GM10847 (cell line): ENCODE measurements around the gene KIF6.

Experiments used
- POLR2A ChIP-seq: IDR thresholded peaks from 2 replicates; pipeline ENCODE4 v1.6.1; 2011; ENCODE audit not compliant: insufficient read length; ENCODE audit errors: extremely low read depth

KIF6 gene

DNA sequence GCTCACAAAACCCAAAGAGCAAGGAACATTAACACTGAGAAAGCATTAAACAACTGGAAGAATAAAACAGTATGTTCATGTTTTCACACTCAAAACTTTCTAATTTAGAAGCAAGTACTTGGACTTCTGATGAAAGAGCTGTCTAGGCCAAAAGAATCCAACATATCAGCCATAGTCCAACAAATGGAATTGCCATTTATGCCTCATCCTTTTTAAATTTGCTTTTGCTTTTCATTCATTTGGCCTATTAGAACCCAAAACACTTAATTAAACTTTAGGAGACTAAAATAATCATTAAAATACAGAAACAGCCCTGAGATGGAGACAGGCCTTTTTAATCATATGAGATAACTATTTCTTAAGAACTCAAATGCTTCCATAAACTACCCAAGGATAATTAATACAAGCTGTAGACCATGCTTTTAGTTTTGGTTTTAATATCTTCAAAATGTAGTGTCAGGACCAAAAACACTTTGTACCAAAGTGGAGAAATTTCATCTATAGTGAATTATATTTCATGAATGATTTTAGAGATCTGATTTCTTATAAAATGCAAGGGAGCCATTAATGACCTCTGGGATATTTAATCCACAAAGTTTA lies 166.5 kb downstream of the KIF6 start:
- no peak for TF ChIP-seq POLR2A

DNA sequence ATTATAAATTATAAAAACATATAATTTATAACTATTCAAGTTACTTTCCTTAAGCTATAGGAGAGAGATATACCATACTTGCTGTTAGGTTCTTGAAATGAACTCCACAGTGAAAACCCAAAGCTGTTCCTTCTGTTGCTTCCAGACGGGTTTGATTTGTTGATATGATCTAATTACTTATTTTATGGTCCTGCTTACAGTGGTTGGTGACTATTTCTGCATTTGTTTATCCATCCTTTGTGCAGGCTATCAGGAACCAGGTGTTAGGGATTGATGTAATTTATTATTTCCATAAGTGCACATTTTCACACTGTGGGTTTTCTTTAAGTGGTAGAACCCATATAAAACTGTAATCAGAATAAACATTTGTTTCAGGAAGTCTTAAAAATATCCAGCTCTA lies 167.1 kb downstream of the KIF6 start:
- TF ChIP-seq POLR2A: no peak

DNA sequence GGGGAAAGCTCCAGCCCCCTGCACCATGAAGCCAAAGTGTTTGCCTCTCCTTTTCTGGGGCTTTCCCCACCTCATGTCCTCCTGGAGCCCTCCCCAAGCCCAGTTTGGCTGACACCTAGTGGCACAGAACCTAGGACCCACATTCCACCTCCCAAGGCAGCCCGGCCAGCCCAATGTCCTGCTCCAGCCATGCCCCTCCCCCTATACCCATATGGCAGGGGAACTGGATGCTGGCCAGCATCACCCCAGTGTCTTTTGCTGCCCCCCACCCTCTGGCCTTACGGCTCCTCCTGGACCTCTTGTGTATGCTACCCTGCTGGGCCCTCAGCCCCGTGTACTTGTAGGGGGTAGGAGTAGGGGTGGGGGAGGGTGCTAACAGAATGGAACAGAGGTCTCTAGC lies 170.1 kb downstream of the KIF6 start:
- no peak for TF ChIP-seq POLR2A

DNA sequence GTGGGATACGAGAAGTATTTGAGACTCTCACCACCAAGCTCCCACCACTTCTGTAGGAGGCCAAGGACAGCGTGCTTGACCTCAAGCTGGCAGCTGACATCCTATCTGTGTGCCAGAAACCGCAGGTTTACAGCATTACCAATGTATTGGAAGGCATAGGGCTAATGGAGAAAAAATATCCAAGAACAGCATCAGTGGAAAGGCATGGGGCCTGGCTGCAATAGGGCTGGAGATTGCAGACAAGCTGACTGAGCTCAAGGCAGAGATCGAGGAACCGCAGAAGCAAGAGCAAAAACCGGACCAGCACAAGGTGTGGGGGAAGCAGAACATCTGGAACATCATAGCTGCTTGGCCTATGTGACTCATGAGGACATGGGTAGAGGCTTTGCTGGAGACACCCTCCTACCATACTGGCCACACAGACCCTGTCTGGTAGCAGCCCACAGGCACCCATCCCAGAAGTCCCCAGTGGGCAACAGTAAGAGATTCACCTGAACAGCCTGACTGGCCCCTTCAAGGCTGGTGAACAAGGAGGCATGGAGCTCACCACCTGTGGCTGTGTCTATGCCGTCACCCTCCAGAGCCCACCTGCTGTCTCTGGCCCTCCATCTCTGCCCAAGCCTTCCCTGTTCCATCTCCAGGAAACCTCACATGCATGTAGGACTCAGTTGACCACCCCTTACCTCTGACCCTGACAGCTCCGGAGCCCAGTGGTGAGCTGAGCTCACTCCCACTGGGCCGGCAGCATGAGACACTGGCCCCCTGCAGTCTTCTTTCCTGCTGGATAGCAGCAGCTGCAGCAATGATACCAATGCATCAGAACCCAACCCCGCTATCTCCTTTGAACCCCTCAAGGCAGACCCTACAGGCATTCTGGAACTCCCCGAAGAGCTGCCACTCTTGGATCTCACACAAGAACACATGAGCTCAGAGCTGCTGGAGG lies 171.1 kb downstream of the KIF6 start:
- TF ChIP-seq POLR2A: no peak

DNA sequence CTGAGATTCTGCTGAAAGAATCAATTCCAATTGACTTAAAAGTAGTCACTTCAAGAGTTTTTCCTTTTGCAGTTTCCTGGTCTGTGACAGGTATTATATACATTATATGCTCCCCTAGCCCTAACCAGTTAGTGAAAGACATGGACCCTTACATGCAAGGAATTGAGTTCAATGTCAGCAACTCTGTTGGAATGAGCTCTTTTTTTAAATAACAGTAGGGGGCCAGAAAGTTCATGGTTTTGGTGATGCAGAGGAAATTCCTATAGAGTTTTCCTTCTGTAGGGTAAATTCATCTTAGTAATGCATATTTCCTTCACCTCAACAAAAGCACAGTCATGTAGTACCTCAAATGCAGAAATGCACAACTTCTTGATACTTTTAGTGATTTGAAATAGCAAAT lies 172.2 kb downstream of the KIF6 start:
- TF ChIP-seq POLR2A: no peak

DNA sequence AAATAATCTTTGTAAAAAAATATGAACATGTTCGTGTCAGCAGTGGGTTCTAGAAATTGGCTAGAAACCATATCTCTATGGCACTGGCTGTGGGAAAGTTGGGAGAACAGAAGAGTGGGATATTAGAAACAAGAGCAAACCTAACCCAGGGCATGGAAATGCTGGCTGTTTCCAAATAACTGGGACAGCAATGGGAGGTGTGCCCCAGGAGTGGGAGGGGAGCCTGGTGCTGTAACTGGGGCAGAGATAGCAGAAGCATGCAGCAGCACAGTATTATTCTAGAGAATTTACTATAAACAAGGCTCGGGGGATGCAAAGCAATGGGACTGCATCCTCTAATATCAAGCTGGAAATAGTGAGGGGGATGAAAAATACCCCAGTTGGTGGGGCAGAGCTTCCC lies 175.0 kb downstream of the KIF6 start:
- no peak for TF ChIP-seq POLR2A

DNA sequence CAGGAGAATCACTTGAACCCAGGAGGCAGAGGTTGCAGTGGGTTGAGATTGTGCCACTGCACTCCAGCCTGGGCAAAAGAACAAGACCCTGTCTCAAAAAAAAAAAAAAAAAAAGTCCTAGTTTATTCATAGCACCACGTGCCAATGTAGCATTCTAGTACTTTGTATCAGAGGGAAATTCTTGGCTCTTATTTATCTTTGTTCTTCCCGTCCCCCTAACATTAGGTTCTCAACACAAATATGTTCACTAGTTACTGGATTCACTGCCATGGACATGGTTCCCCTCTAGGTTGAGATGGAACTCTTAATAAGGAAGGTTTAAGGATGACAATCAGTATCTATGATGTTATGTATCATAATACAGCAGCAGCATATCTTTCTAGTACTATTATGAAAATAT lies 178.5 kb downstream of the KIF6 start:
- no peak for TF ChIP-seq POLR2A

DNA sequence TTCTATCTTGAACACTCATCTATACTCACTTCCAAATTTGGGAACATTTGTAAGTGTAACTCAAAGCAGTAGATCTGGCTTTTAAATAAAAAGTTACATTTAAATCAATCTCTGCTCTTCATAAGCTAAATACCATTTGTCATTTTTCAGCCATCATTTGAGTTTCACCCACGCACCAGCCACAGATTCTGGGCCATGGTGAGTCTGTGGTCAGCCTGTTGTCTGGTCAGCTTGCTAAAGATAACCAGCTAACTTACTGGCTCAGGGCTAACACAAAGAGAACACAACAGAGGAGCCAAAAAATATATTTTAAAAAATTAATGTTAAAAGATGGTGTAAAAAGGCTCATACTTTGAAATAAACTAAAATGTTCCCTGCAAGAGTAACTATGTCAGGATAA lies 181.3 kb downstream of the KIF6 start:
- TF ChIP-seq POLR2A: no peak

DNA sequence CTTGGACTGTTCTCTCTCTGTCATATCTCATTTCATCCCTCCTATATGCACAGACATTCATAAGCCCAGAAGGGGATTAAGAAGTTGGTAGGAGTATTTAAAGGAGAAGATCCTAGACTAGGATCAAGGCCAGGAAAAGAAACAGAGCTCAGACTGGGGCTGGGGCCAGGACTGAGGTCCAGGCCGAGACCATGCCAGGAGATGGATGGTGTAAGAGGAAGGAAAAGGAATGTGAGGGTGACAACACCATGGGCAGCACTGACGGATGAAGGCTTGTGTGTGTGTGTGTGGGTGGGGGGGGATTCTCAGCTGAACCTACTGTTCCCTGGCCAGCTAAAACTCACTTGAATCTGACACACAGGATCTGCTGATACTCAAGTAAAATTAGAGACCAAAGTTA lies 182.1 kb downstream of the KIF6 start:
- TF ChIP-seq POLR2A: no peak

DNA sequence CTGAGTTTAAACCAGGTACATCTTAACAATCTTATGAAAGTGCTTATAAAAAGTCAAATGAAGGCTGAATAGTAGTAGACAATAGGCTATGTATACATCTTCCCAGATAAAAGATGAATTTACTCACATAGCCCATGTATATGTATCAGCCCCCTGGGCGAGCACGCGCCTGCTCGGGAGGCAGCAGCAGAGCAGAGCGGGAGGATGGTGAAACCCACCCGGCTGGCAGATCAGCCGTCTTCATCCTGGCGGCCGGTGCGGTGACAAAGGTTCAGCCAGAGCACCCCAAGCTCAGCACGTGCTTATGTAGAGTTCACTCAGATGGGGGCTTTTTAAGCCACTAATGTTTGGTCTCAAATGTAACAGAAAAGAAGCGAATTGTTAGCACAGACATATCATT lies 184.8 kb downstream of the KIF6 start:
- no peak for TF ChIP-seq POLR2A

DNA sequence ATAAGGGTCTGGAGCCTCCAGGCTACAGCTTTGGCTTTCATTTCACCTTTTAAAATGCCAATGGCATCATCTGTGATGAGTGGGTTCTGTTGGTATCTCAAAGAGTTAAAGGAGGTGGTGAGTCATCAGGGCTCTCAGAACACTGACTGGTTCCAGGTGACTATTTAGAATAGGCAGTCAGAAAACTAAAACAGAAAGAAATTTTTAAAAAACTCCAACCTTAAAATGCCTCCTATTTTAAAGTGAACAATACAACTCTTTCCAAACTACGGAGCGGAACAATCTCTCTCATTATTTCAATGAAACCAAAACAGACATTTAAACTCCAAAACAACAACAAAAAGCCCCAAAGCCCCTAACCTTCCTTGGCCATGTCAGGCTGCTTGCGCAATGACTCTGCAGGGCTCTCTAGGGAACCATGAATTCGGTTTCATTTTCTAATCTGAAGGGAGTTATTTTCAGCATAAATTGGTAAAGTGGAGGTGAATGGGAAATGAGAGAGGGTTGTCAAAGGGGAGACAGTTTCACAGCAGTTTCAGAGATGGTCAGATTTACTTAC lies 194.9 kb downstream of the KIF6 start:
- no peak for TF ChIP-seq POLR2A

DNA sequence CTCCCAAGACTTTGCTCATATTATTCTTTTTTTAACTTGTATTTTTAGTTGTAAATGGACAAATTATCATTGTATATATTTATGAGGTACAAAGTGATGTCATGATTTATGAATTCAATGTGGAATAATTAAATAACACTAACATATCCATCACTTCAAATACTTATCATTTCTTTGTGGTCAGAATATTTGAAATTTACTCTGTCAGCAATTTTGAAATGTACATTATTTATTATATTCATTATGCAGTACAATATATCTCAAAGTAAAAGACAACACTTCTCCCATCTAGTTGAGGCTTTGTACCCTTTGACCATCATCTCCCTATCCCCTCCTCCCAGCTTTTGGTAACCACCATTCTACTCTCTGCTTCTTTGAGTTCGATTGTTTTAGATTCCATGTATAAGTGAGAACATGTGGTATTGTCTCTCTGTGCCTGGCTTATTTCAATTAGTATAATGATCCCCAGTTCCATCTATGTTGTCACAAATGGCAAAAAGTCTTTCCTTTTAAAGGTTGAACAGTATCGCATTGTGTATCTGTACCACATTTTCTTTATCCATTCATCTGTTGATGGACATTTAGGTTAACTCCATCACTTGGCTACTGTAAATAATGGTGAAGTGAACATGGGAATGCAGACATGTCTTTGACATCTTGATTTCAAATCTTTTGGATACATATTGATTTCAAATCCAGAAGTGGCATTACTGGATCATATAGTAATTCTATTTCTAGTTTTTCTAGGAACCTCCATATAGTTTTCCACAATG lies 197.2 kb downstream of the KIF6 start:
- no peak for TF ChIP-seq POLR2A

DNA sequence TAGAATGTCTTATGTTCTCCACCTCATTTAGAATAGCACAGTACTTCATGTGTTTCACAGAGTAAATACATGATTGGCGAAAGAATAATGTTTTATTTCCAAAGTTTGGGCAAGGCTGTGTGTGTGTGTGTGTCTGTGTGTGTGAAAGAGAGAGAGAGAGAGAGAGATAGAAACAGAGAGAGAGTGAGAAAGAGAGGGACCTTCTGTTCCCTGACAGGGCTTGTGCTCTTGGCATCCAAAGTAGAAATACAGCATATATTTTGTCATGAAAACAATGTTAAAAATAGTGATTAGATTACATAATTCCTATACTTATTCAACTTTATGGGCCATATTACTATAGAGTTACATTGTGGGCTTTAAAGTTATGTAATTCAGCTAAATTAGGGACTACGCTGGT lies 201.2 kb downstream of the KIF6 start:
- no peak for TF ChIP-seq POLR2A

DNA sequence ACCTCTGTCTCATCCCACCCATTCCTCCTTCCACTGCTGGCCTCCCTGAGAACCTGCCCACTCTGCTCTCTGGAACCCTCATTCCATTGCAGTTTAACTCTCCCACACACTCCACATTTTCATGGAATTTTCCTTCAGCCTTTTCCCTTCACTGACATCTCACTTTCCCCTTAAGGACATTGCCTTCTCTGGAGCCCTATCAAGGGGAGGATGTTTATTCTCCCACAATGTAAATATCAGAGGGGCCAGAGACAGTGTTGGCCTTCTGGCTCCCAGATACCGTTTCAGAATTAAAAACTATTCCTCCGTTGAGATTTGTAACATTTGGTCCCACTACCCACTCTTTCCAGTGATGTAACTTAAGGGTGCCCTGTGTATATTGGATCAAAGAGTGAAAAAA lies 203.2 kb downstream of the KIF6 start:
- no peak for TF ChIP-seq POLR2A

DNA sequence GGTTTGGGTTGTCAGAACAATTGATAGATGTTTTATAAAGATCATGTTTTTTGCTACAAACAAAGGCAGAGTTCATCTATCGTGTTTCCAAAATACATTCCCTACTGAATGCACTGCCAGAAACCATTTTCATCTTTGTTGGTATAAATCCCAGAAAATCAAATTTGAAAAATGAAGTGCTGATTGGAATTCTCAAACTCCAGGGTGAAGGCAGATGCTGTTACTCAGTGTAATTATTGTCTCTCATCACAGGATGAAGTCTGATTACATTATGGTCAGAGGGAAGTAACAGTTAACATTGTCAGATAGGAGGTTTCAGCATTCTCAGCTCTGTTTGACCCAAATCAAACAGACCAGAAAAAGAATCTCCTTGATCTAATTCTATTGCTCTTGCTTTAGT lies 204.3 kb downstream of the KIF6 start:
- no peak for TF ChIP-seq POLR2A

DNA sequence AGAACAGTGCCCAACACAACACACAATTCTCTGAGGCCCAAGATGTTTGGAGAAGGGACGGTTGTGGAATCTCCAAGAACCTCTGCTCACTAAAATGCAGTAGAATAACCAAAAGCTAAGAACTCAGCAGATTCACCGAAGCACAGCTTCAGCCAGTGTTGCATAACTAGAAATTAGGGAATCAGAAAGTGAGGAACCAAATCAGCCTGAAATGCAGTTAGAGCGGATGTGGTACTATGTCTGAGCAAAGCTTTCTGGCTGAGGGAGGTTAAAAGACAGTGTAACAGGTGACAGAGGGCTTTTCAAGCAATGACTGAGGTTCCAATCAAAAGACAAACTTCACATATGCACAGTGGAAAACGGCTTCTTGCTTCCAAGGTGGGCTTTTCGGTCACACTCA lies 204.8 kb downstream of the KIF6 start:
- TF ChIP-seq POLR2A: no peak
